Aorta (tissue), 5 donors: ENCODE measurements around the gene CLMN. TPM values are rescaled to one million over a fixed set of nuclear protein-coding genes. Genes with fewer than 3 reads are reported as not detected.

Experiments
- ATAC-seq: fragments of 200-7000 bp; cut with Tn5 transposase; one replicate; pipeline ENCODE4 v1.9.1; 2022; ENCODE audit warnings: moderate library complexity; ENCODE audit not compliant: low FRiP score
- DNase-seq, 2 donors: peaks; one replicate each; pipeline ENCODE4 v3.0.0-alpha.2; 2020
- H3K27ac ChIP-seq, 2 donors: one replicate each; pipeline ENCODE4 v1.5.1; 2013; ENCODE audit warnings: low read length in 2 of 2, mild to moderate bottlenecking in 2 of 2, moderate library complexity in 2 of 2, control low read depth in 1 of 2, inconsistent platforms in 1 of 2, low read depth in 1 of 2
- H3K27me3 ChIP-seq, 2 donors: one replicate each; pipeline ENCODE4 v1.6.1; 2013; ENCODE audit warnings: control low read depth in 1 of 2, low read length in 1 of 2, mild to moderate bottlenecking in 1 of 2, moderate library complexity in 1 of 2; ENCODE audit not compliant: insufficient read depth in 2 of 2, control insufficient read depth in 1 of 2
- H3K36me3 ChIP-seq, 2 donors: one replicate each; pipeline ENCODE4 v1.6.1; 2013; ENCODE audit warnings: control low read depth in 1 of 2, low read length in 1 of 2, mild to moderate bottlenecking in 1 of 2; ENCODE audit not compliant: insufficient read depth in 2 of 2, control insufficient read depth in 1 of 2
- H3K4me1 ChIP-seq, 2 donors: one replicate each; pipeline ENCODE4 v1.6.1; 2013; ENCODE audit warnings: low read length in 2 of 2, control low read depth in 1 of 2, mild to moderate bottlenecking in 1 of 2, moderate library complexity in 1 of 2; ENCODE audit not compliant: insufficient read depth in 2 of 2, control insufficient read depth in 1 of 2
- H3K4me3 ChIP-seq, 2 donors: one replicate each; pipeline ENCODE4 v1.5.1; 2013; ENCODE audit warnings: low read length in 2 of 2, control low read depth in 1 of 2, mild to moderate bottlenecking in 1 of 2
- H3K9me3 ChIP-seq: one replicate; pipeline ENCODE4 v1.6.1; 2013; ENCODE audit warnings: mild to moderate bottlenecking, low read length; ENCODE audit not compliant: control insufficient read depth
- WGBS, 2 donors: extraction: QIAGEN DNeasy Blood & Tissue Kit; methylation state at CpG; one replicate each; pipeline ENCODE4 v1.1.7; 2013; 5-methylcytosine and 5-hydroxymethylcytosine counted together
- intact Hi-C, 2 donors: fragments of 100-400 bp; cut with DNase I; formaldehyde crosslinking; loops; one replicate each; pipeline versions ENCODE4 v1.14.2 to v1.15.0; 2022
- polyA plus RNA-seq, 2 donors: library from polyadenylated mRNA; stranded (reverse); fragments of 200-250 nt; gene quantifications; one replicate each; pipeline ENCODE4 v1.2.3, GENCODE V29; 2013
- total RNA-seq, 2 donors: library from RNA; stranded (reverse); fragmentation: NEBNext Ultra II Directional; extraction: Animal tissue kit (Norgen Biotek cat#: 25700); gene quantifications; one replicate each; pipeline ENCODE4 v1.2.1, GENCODE V29; 2021
- donor health status: healthy with polysubstance abuse.
- donor health status: Bipolar disorder and iron deficiency.
- donor health status: DM: no; HTN: no; CAD: no.
- donor health status: DM: no; HTN: no; CAD: no.
- donor health status: DM: yes; HTN: yes; CAD: no.

CLMN gene
- total and polyA plus RNA-seq, 4 donors: 3.9 to 18.3 (median 11.0) TPM

- Histone ChIP-seq H3K4me1 (no peaks in the 10 kb centered on the region), H3K27me3 (no peaks in the 10 kb centered on the region), H3K9me3 (no peaks in the 10 kb centered on the region), H3K4me3 (no peak overlapping the region), H3K27ac (no peak overlapping the region), H3K36me3 (no peaks in the 10 kb centered on the region)
- no peak for DNase-seq
- no peak for ATAC-seq
- WGBS, 2 donors: 95 to 97% methylated on average over 2 of the region's 2 CpGs
- intact Hi-C loops: loop anchor here in 1 of 2 donors (10.0 kb wide), 1 partner anchor 222 kb away; the partner anchor contains the start of gene GLRX5
These were observed 6.5 kb downstream of the CLMN start for GRCh38 chr14:95313190-95313589.

GRCh38 chr14:95312311-95312710, 7.4 kb downstream of the CLMN start:
- Histone ChIP-seq H3K4me3 (no peak overlapping the region), H3K4me1 (no peaks in the 10 kb centered on the region), H3K9me3 (no peaks in the 10 kb centered on the region), H3K27ac (no peak overlapping the region), H3K27me3 (no peaks in the 10 kb centered on the region), H3K36me3 (no peaks in the 10 kb centered on the region)
- ATAC-seq (no peak), DNase-seq (peak in 1 of 2 donors; percentile 19)
- intact Hi-C loops: loop anchor here in 1 of 2 donors (10.0 kb wide), 1 partner anchor 222 kb away; the partner anchor contains the start of gene GLRX5
- 89 to 94% methylated on average over 6 of the region's 6 CpGs for WGBS, 2 donors

GRCh38 chr14:95311752-95312151, 8.0 kb downstream of the CLMN start:
- Histone ChIP-seq H3K27me3 (no peaks in the 10 kb centered on the region), H3K4me1 (no peaks in the 10 kb centered on the region), H3K36me3 (no peaks in the 10 kb centered on the region), H3K27ac (no peak overlapping the region), H3K4me3 (no peak overlapping the region), H3K9me3 (no peaks in the 10 kb centered on the region)
- DNase-seq (peak; percentile 69 to 77), ATAC-seq (no peak)
- WGBS, 2 donors: 85% methylated on average over 7 of the region's 7 CpGs
- intact Hi-C loops: loop anchor here in 1 of 2 donors (10.0 kb wide), 1 partner anchor 223 kb away; the partner anchor contains the start of gene GLRX5

DNA sequence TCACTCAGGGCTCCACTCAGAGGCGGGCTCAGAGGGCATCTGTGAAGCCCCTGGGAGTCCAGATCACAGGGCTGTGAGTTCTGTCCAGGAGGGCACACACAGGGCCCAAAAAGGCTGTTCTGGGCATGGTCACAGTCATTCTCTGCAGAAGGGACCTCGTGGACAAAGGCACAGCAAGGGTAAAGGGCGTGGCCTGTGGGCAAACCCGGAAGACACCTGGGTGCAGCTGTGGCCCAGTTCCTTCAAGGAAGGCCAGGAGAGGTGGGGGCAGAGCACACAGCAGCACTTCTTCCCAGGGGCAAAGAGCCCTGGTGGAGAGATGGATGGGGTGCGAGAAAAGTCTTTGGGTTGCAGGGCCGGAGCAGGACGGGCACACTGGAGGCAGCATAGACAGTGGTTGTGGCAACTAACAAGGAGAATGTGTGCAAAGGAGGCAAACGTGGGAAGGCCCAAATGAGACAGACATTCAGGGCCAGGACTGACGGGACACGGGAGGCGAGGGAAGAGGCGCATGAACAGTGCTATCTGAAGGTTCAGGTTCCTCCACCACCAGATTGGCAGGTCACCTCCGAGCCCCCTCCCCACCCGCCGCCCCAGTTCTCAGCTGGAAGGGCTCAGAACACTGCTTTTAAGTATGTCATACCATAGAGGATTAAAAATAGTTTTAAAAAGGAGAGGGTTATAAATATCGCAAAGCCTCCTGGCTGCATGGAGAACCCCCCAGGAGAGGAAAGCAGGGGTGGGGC, 8.9 kb downstream of the CLMN start:
- H3K27ac ChIP-seq: no peak overlapping the region
- 87 to 88% methylated on average over 16 of the region's 16 CpGs for WGBS, 2 donors
- H3K4me3 ChIP-seq: no peak overlapping the region
- peak in 1 of 2 donors; percentile 54 for DNase-seq
- ATAC-seq: no peak
- no peaks in the 10 kb centered on the region for H3K4me1 ChIP-seq
- no peaks in the 10 kb centered on the region for H3K36me3 ChIP-seq
- intact Hi-C loops: loop anchor here in 1 of 2 donors (10.0 kb wide), 1 partner anchor 224 kb away; the partner anchor contains the start of gene GLRX5
- no peaks in the 10 kb centered on the region for H3K9me3 ChIP-seq
- H3K27me3 ChIP-seq: no peaks in the 10 kb centered on the region

- no peak for ATAC-seq
- 94 to 96% methylated on average over 10 of the region's 10 CpGs for WGBS, 2 donors
- no peaks in the 10 kb centered on the region for H3K4me1 ChIP-seq
These were observed 10.3 kb downstream of the CLMN start for GRCh38 chr14:95309261-95310051.

GRCh38 chr14:95308073-95308472, 11.6 kb downstream of the CLMN start:
- WGBS, 2 donors: 91 to 97% methylated on average over 1 of the region's 1 CpG
- DNase-seq: no peak
- Histone ChIP-seq H3K9me3 (no peaks in the 10 kb centered on the region), H3K27ac (no peak overlapping the region), H3K36me3 (no peaks in the 10 kb centered on the region), H3K27me3 (no peaks in the 10 kb centered on the region), H3K4me3 (no peak overlapping the region), H3K4me1 (no peaks in the 10 kb centered on the region)
- intact Hi-C loops: no loop called here
- no peak for ATAC-seq

More at GRCh38 chr14:95309261-95310051, 10.3 kb downstream of the CLMN start:
- peak in 1 of 2 donors; percentile 8 for DNase-seq
- Histone ChIP-seq H3K9me3 (no peaks in the 10 kb centered on the region), H3K36me3 (no peaks in the 10 kb centered on the region), H3K27me3 (no peaks in the 10 kb centered on the region), H3K27ac (no peak overlapping the region), H3K4me3 (no peak overlapping the region)
- intact Hi-C loops: loop anchor here in 1 of 2 donors (10.0 kb wide), 1 partner anchor 225 kb away; the partner anchor contains the start of gene GLRX5

- WGBS, 2 donors: 78 to 79% methylated on average over 14 of the region's 14 CpGs
- ATAC-seq (no peak), DNase-seq (peak in 1 of 2 donors; percentile 35)
- intact Hi-C loops: no loop called here
- Histone ChIP-seq H3K27me3 (no peaks in the 10 kb centered on the region), H3K27ac (no peak overlapping the region), H3K36me3 (no peaks in the 10 kb centered on the region), H3K4me3 (no peak overlapping the region), H3K4me1 (no peaks in the 10 kb centered on the region), H3K9me3 (no peaks in the 10 kb centered on the region)
These were observed 12.2 kb downstream of the CLMN start for GRCh38 chr14:95307402-95308041.

GRCh38 chr14:95305940-95306339, 13.8 kb downstream of the CLMN start:
- 89 to 91% methylated on average over 4 of the region's 4 CpGs for WGBS, 2 donors
- no peaks in the 10 kb centered on the region for H3K36me3 ChIP-seq
- intact Hi-C loops: no loop called here
- no peak overlapping the region for H3K27ac ChIP-seq
- H3K4me3 ChIP-seq: no peak overlapping the region
- DNase-seq (no peak), ATAC-seq (no peak)
- H3K27me3 ChIP-seq: no peaks in the 10 kb centered on the region
- no peaks in the 10 kb centered on the region for H3K4me1 ChIP-seq
- H3K9me3 ChIP-seq: no peaks in the 10 kb centered on the region
